Suprapubic skin (tissue), 4 donors: ENCODE results near the gene KCNK4. TPM values are rescaled to one million over a fixed set of nuclear protein-coding genes. Genes with fewer than 3 reads are reported as not detected.

ENCODE experiments used
- DNase-seq, 2 donors: peaks; one replicate each; pipeline ENCODE4 v3.0.0-alpha.2; 2019; ENCODE audit warnings: low spot score in 2 of 2
- H3K27ac ChIP-seq: fragments of 200-600 bp; sonication (generic); one replicate; pipeline ENCODE4 v1.5.1; 2019
- H3K27me3 ChIP-seq: fragments of 200-600 bp; sonication (generic); one replicate; pipeline ENCODE4 v1.5.1; 2019
- H3K36me3 ChIP-seq: fragments of 200-600 bp; sonication (generic); one replicate; pipeline ENCODE4 v1.5.1; 2019
- H3K4me1 ChIP-seq: fragments of 200-600 bp; sonication (generic); one replicate; pipeline ENCODE4 v1.5.1; 2019
- H3K4me3 ChIP-seq: fragments of 200-600 bp; sonication (generic); one replicate; pipeline ENCODE4 v1.5.1; 2019; ENCODE audit warnings: mild to moderate bottlenecking
- H3K9me3 ChIP-seq: fragments of 200-600 bp; sonication (generic); one replicate; pipeline ENCODE4 v1.5.1; 2019
- EP300 ChIP-seq: sonication (generic); formaldehyde crosslinking; IDR thresholded peaks from one replicate; pipeline ENCODE4 v1.6.1; 2017; ENCODE audit warnings: antibody characterized with exemption
- POLR2A ChIP-seq, 2 donors: fragments of 450-650 bp; IDR thresholded peaks; one replicate each; pipeline ENCODE4 v1.6.1; 2017; ENCODE audit warnings: antibody characterized with exemption in 2 of 2, mild to moderate bottlenecking in 2 of 2, moderate library complexity in 2 of 2
- POLR2AphosphoS5 ChIP-seq, 3 donors: sonication (generic); formaldehyde crosslinking; IDR thresholded peaks; one replicate each; pipeline ENCODE4 v1.6.1; 2017; ENCODE audit warnings: antibody characterized with exemption in 3 of 3
- WGBS: methylation state at CpG from one replicate; pipeline ENCODE4 v1.1.5; 2018; 5-methylcytosine and 5-hydroxymethylcytosine counted together
- total RNA-seq, 4 donors: library from RNA; depleted of rRNA; stranded (reverse); fragments of >200 nt; gene quantifications; one replicate each; pipeline ENCODE4 v1.1.0, GENCODE V29; 2016
- TF ChIP-seq, protein P1 (sequence below), 2 donors: fragments of 200-600 bp in 1 of 2; fragments of 450-650 bp in 1 of 2; sonication (generic) in 1 of 2; IDR thresholded peaks; one replicate each; pipeline ENCODE4 v1.5.1; 2016 to 2019; ENCODE audit warnings: antibody characterized with exemption in 2 of 2, mild to moderate bottlenecking in 1 of 2, moderate library complexity in 1 of 2

KCNK4 gene
- total RNA-seq, 4 donors from 2014 or later: not detected

DNA sequence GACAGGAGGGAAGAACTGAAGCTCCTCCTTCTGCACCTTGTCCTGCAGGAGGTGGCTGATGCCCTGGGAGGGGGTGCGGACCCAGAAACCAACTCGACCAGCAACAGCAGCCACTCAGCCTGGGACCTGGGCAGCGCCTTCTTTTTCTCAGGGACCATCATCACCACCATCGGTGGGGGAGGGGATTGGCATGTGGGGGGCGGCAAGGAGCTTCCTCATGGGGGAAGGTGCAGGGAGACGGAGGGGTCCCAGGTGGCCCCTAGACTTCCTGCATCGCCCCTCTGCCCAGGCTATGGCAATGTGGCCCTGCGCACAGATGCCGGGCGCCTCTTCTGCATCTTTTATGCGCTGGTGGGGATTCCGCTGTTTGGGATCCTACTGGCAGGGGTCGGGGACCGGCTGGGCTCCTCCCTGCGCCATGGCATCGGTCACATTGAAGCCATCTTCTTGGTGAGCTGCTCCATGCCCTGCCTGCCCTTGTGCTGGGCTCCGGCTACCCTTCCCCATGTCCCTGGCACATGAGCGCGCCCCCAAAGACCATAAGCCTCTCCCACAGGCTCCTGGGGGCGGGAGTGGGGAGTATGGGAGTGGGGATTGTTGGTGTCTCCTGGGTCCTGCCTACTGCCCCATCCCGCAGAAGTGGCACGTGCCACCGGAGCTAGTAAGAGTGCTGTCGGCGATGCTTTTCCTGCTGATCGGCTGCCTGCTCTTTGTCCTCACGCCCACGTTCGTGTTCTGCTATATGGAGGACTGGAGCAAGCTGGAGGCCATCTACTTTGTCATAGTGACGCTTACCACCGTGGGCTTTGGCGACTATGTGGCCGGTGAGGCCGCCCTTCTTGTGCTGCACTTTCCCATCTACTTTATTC lies 6.0 kb downstream of the KCNK4 start:
- peaks cover 57% of the 10 kb centered on the region for H3K27me3 ChIP-seq
- H3K9me3 ChIP-seq: no peaks in the 10 kb centered on the region
- H3K36me3 ChIP-seq: no peaks in the 10 kb centered on the region
- no peak for TF ChIP-seq POLR2A (IDR thresholded peaks at IDR 0.05)
- TF ChIP-seq EP300: no peak
- TF ChIP-seq POLR2AphosphoS5 (IDR thresholded peaks at IDR 0.05): no peak
- TF ChIP-seq, protein P1, sequence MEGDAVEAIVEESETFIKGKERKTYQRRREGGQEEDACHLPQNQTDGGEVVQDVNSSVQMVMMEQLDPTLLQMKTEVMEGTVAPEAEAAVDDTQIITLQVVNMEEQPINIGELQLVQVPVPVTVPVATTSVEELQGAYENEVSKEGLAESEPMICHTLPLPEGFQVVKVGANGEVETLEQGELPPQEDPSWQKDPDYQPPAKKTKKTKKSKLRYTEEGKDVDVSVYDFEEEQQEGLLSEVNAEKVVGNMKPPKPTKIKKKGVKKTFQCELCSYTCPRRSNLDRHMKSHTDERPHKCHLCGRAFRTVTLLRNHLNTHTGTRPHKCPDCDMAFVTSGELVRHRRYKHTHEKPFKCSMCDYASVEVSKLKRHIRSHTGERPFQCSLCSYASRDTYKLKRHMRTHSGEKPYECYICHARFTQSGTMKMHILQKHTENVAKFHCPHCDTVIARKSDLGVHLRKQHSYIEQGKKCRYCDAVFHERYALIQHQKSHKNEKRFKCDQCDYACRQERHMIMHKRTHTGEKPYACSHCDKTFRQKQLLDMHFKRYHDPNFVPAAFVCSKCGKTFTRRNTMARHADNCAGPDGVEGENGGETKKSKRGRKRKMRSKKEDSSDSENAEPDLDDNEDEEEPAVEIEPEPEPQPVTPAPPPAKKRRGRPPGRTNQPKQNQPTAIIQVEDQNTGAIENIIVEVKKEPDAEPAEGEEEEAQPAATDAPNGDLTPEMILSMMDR (IDR thresholded peaks at IDR 0.05): no peak
- no peak overlapping the region for H3K4me3 ChIP-seq
- peaks cover 46% of the 10 kb centered on the region for H3K4me1 ChIP-seq
- WGBS: 37% methylated on average over 26 of the region's 34 CpGs
- no peak for DNase-seq
- no peak overlapping the region for H3K27ac ChIP-seq

DNA sequence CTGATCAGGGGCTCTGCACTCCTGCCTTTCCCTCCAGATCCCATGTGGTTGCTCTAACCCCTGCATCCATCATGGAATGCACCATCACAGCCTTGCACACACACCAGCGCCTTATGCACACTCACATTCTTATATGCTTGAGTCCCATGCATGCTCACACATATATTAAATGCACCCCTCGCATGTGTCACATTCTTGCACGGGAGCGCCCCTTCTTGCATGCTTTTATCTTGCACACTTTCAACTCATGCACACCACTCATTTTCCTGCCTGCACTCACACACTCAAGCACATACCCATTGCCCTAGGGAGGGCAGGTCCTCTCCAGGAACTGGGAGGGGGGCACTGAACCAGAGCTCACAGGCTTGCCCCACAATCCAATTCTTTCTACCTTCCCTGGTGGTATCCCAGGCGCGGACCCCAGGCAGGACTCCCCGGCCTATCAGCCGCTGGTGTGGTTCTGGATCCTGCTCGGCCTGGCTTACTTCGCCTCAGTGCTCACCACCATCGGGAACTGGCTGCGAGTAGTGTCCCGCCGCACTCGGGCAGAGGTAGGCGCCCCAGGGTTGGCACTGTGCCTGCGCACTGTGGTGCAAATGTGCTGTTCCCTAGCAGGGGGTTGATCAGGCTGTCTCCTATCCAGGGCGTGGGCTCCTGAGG lies 6.7 kb downstream of the KCNK4 start:
- TF ChIP-seq, protein P1 (IDR thresholded peaks at IDR 0.05): no peak
- TF ChIP-seq POLR2AphosphoS5 (IDR thresholded peaks at IDR 0.05): no peak
- TF ChIP-seq EP300: no peak
- TF ChIP-seq POLR2A (IDR thresholded peaks at IDR 0.05): no peak
- 72% methylated on average over 6 of the region's 18 CpGs for WGBS
- DNase-seq: no peak
- Histone ChIP-seq H3K27ac (no peak overlapping the region), H3K9me3 (no peaks in the 10 kb centered on the region), H3K4me1 (peaks cover 38% of the 10 kb centered on the region), H3K27me3 (peaks cover 50% of the 10 kb centered on the region), H3K36me3 (no peaks in the 10 kb centered on the region), H3K4me3 (no peak overlapping the region)

DNA sequence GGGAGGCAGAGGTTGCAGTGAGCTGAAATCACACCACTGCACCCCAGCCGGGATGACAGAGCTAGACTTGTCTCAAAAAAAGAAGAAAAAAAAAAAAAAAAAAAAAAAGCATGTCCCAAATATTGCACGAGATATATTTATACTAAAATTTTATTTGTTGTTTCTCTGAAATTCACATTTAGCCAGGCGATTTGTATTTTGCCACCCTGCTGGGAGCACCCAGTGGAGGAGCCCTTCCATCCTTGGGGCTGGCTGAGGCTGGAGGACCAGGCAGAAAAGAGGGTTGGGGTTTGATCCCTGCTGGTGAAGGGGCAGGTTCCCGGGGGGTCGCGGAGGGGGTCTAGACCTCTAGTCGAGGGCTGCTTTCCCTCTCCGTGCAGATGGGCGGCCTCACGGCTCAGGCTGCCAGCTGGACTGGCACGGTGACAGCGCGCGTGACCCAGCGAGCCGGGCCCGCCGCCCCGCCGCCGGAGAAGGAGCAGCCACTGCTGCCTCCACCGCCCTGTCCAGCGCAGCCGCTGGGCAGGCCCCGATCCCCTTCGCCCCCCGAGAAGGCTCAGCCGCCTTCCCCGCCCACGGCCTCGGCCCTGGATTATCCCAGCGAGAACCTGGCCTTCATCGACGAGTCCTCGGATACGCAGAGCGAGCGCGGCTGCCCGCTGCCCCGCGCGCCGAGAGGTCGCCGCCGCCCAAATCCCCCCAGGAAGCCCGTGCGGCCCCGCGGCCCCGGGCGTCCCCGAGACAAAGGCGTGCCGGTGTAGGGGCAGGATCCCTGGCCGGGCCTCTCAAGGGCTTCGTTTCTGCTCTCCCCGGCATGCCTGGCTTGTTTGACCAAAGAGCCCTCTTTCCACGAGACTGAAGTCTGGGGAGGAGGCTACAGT lies 8.1 kb downstream of the KCNK4 start:
- Histone ChIP-seq H3K36me3 (no peaks in the 10 kb centered on the region), H3K27ac (peak overlapping the region; percentile 64), H3K4me3 (peak overlapping the region; percentile 54), H3K9me3 (no peaks in the 10 kb centered on the region), H3K4me1 (peaks cover 44% of the 10 kb centered on the region), H3K27me3 (peaks cover 46% of the 10 kb centered on the region)
- no peak for DNase-seq
- 6% methylated on average over 23 of the region's 60 CpGs for WGBS
- TF ChIP-seq EP300 (no peak), POLR2AphosphoS5 (IDR thresholded peaks at IDR 0.05) (no peak), POLR2A (IDR thresholded peaks at IDR 0.05) (no peak)
- TF ChIP-seq, protein P1 (IDR thresholded peaks at IDR 0.05): no peak

DNA sequence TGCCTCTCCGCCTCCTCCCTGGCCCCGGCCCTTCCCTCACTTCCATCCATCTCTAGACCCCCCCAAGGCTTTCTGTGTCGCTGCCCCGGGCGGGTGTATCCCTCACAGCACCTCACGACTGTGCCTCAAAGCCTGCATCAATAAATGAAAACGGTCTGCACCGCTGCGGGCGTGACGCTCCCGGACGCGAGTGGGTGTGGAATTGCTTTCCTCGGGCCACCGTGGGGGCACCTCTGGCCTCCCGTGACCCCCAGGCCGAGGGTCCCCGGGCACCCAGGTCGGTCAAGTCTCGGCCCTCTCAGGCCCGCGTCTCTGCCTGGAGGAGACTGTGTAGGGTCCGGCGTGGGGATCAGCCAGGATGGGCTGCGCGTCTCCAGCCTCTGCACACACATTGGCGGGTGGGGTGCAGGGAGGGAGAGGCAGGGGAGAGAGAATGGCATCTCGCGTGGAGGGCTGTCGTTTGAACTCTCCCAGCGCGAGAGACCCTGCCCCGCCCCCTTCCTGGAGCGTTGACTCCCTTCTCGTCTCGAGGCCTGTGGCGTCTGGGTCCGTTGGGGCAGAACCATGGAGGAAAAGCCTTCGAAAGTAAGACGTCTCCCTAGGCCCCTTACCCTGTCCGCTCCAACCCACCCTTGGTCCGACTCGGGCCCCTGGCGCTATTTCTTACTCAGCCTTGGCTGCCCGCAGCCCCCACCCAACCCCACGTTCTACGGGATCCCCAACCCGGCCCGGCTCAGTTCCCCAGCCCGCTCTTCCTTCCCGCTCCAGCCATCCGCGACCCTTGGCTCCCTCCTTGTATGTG lies 8.9 kb downstream of the KCNK4 start, which contains the start of gene CATSPERZ:
TSS of gene CATSPERZ (plus strand) at position 512 of the 802 bp plus-strand sequence. CDS start at position 565, 53 bp downstream.
- H3K4me3 ChIP-seq: peak within 1 kb of the TSS; percentile 54
- peaks cover 42% of the 10 kb centered on the region for H3K27me3 ChIP-seq
- WGBS: 12% methylated on average over 20 of the region's 54 CpGs
- H3K27ac ChIP-seq: peak within 1 kb of the TSS; percentile 64
- TF ChIP-seq POLR2AphosphoS5 (IDR thresholded peaks at IDR 0.05): no peak
- no peak for TF ChIP-seq POLR2A (IDR thresholded peaks at IDR 0.05)
- no peak for TF ChIP-seq EP300
- TF ChIP-seq, protein P1 (IDR thresholded peaks at IDR 0.05): no peak
- H3K4me1 ChIP-seq: peaks cover 49% of the 10 kb centered on the region
- no peaks in the 10 kb centered on the region for H3K9me3 ChIP-seq
- no peak for DNase-seq
- H3K36me3 ChIP-seq: no peaks in the 10 kb centered on the region
